Measurements from ENCODE around the gene KIZ.

KIZ gene

GRCh38 chr20:21105429-21106170 lies 20.3 kb upstream of the KIZ start:
- DNase-seq, result no peak

DNA sequence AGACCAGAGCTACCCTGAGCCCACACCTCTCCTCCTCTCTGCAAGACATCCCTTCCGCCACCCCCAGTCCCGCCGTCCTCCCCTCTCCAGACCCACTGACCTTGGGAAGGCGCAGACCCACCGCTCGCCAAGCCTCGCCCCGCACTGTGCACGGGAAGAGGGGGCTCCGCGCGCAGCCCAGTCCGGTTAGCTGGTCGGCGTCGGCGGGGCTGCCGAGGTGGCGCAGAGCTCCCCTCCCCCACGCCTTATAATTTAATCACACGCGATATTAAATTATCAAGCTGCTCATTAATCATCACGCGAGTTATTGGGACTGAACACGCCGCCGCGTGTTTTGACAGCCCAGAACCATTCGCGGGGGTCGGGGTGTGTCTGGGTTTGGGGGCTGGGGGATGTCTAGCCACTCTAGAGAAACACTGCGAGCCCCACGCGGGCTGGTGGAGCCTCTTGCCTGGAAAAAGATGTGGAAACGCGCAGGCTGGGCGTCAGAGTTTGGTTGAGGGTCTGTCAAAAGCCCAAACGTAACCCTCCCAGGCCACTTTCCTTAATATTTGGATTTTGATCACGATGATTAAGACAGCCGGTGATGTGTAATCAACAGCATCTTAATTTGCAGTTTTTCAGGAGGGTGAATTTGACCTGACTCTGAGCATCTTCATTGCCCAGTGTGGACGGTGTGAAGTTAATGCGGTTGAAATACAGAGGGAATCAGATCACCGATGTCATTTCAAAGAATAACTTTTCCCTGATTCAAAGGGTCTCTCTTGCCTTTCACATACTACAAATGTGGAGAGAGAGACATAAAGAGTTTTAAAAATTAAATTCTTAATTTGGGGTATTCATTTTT lies 19.5 kb upstream of the KIZ start, which contains the start of gene LINC00237:
LINC00237 (minus strand) TSS at position 188 of the 847 bp plus-strand sequence.
- DNase-seq, result no peak

DNA sequence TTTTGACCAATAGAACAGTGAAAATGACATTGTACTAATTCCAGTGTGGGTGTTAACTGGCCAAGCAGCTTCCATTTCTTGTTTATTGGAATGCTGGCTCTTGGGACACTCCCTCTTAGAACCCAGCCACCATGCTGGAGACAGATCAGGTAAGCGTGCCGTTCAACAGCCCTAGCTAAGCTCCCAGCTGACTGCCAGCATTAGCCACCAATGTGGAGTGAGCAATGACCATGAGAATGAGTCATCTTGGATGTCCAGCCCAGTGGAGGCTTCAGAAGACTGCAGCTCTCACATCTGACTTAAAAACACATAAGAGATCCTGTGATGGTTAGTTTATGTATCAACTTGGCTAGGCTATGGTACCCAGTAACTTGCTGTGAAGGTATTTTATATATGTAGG lies 16.7 kb upstream of the KIZ start:
- no peak for DNase-seq

DNA sequence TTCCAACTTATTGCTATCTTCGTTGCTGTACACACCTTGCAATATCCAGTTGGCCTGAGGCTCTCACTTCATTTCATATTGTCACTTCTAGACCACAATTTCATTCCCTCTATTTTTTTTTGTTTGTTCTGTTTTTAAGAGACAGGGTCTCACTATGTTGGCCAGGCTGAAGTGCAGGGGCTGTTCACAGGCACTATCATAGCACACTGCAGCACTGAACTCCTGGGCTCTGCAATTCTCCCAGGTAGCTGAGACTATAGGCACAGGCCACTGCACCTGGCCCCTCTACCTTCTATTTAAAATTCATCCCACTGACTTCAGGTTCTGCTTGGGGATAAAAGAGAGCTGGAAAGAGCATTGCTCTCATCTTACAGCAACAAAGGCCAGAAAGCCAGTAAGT lies 15.1 kb upstream of the KIZ start:
- DNase-seq, result no peak

GRCh38 chr20:21111416-21111815 lies 14.5 kb upstream of the KIZ start:
- no peak for DNase-seq

DNA sequence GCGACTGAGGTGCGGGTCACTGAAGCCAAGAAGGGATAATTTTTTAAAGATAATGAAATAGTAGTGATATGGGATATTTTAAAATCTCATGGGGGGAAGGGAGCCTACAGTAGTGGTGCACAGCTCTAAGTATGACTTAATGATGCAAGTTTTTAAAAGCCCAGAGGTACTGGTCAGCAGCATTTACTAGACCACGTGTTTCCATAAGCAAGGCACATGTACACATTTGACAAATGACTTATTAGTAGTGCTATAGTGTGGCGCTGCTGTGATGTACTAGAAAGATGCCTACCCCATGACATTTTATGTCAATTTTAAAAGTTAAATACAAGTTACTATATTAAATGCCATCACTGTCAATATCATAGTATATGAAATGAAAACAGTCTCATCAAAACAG lies 12.2 kb upstream of the KIZ start:
- DNase-seq, result no peak

GRCh38 chr20:21114584-21114983 lies 11.3 kb upstream of the KIZ start:
- no peak for DNase-seq

GRCh38 chr20:21117521-21117920 lies 8.4 kb upstream of the KIZ start:
- DNase-seq, result no peak

DNA sequence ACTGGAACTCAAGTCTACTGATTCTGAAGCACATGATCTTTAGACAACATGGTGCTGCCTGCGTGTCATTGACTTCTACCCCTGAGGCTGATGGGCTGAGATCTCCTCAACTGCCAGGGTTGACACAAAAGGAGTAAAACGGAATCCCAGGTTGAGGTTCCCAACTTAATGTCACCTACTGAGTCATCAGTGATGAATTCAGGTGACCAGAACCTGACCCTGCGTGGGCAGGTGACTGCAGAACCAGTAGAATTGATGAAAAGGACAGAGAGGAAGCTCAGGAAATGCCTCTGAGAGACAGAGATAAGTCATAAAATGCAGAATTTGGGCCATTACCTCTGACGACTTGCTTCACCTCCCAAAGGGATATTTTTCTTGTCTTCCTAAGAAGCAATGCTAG lies 7.7 kb upstream of the KIZ start:
- no peak for DNase-seq

- no peak for DNase-seq
These were observed 7.1 kb upstream of the KIZ start for GRCh38 chr20:21118782-21119181.

GRCh38 chr20:21124190-21124589 lies 1.7 kb upstream of the KIZ start:
- no peak for DNase-seq

DNA sequence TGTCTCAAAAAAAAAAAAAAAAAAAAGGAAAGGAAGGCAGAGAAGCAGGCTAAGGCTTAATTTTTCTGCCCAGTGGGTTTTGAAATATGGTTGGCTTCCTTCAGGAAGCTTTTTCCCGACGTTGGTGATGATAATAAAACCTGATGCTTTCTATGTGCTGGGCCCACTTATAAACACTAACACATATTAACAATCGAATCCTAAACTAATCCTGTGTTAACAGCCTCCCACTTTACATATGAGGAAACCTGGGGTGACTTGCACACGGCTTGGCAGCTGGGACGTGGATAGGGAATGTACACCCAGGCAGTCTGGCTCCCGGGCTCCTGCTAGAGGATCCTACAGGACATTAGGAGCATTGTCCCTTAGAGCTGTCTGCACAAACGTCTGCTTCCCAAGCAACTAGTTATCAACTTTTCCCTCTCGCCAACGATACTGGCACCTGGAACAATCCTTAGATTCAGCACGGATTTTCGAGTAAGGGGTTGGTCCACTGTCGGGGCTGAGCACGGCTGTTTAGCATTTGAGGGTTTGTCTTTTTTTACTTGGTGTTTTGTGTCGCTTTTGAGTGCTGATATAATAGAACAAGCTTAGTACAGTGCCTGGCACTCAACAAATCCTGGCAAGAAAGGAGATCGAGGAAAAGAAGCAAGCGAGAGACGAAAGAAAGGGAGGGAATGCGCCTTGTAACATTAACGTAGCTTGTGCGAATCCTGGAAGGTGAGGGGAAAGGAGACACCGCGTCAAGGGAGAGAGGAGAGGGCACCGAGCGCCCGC lies 622 bp upstream of the KIZ start:
- DNase-seq, result no peak

DNA sequence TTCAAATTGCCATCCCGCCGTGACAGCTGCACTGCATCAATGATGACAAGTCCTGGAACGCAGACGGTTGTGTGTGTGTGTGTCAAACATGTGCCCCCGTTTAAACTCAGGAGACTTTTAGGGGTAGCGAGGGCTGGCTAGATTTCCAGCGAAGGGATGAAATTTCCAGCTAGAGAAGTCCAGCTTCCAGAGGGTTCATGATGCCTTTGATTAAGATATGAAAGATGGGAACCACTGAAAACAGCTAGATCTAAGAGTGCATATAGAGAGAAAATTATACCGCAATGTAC lies 644 bp downstream of the KIZ start:
- DNase-seq, result no peak

GRCh38 chr20:21127201-21127981 lies 1.5 kb downstream of the KIZ start:
- no peak for DNase-seq

GRCh38 chr20:21129861-21130260 lies 4.0 kb downstream of the KIZ start:
- no peak for DNase-seq

GRCh38 chr20:21133404-21133803 lies 7.5 kb downstream of the KIZ start:
- no peak for DNase-seq

- DNase-seq, result no peak
These were observed 8.2 kb downstream of the KIZ start for GRCh38 chr20:21133917-21134622.

- DNase-seq, result no peak
These were observed 9.1 kb downstream of the KIZ start for GRCh38 chr20:21134883-21135493.

GRCh38 chr20:21136015-21136732 lies 10.3 kb downstream of the KIZ start:
- no peak for DNase-seq

GRCh38 chr20:21137078-21137477 lies 11.2 kb downstream of the KIZ start:
- no peak for DNase-seq

Measured in hematopoietic multipotent progenitor cell treated with erythropoietin and hydrocortisone succinate and interleukin-3 and kit ligand, for 6 days (in vitro differentiated cells).